Liver (tissue), 9 donors: ENCODE results near the gene ZNF266. TPM values are rescaled to one million over a fixed set of nuclear protein-coding genes. Genes with fewer than 3 reads are reported as not detected.
A peak's percentile ranks its signal among the peaks of the same experiment; 100 is the strongest.

ENCODE experiments used
- DNase-seq: peaks from one replicate; pipeline ENCODE4 v3.0.0-alpha.2; 2017; ENCODE audit warnings: low spot score
- H3K27ac ChIP-seq, 2 donors: one replicate each; pipeline ENCODE4 v1.7.0; 2013; ENCODE audit warnings: inconsistent platforms in 2 of 2, low read length in 2 of 2, control low read depth in 1 of 2, low read depth in 1 of 2, mild to moderate bottlenecking in 1 of 2
- H3K27me3 ChIP-seq, 4 donors: one replicate each; pipeline versions ENCODE4 v1.6.1 to v1.7.0; 2013; ENCODE audit warnings: low read length in 3 of 4, inconsistent platforms in 1 of 4, mild to moderate bottlenecking in 1 of 4, moderate library complexity in 1 of 4; ENCODE audit not compliant: control insufficient read depth in 4 of 4, insufficient read depth in 4 of 4
- H3K36me3 ChIP-seq, 4 donors: one replicate each; pipeline versions ENCODE4 v1.6.1 to v1.7.0; 2013; ENCODE audit warnings: low read length in 3 of 4, mild to moderate bottlenecking in 3 of 4, low read depth in 1 of 4, moderate library complexity in 1 of 4; ENCODE audit not compliant: control insufficient read depth in 4 of 4, insufficient read depth in 3 of 4
- H3K4me1 ChIP-seq, 4 donors: one replicate each; pipeline versions ENCODE4 v1.6.1 to v1.7.0; 2013; ENCODE audit warnings: low read length in 3 of 4, mild to moderate bottlenecking in 3 of 4, moderate library complexity in 1 of 4; ENCODE audit not compliant: control insufficient read depth in 4 of 4, insufficient read depth in 4 of 4
- H3K4me3 ChIP-seq, 3 donors: one replicate each; pipeline versions ENCODE4 v1.6.1 to v1.7.0; 2013; ENCODE audit warnings: low read length in 3 of 3, control low read depth in 1 of 3, low read depth in 1 of 3, mild to moderate bottlenecking in 1 of 3
- H3K9ac ChIP-seq, 2 donors: one replicate each; pipeline ENCODE4 v1.7.0; 2013; ENCODE audit warnings: low read length in 2 of 2, mild to moderate bottlenecking in 2 of 2, moderate library complexity in 2 of 2, control low read depth in 1 of 2, low read depth in 1 of 2
- H3K9me3 ChIP-seq, 4 donors: one replicate each; pipeline versions ENCODE4 v1.6.1 to v1.7.0; 2013; ENCODE audit warnings: low read length in 3 of 4; ENCODE audit not compliant: control insufficient read depth in 4 of 4
- ATF3 ChIP-seq: IDR thresholded peaks from 2 replicates; pipeline ENCODE4 v1.6.1; 2016; ENCODE audit warnings: antibody characterized with exemption
- CTCF ChIP-seq: fragments of 150-350 bp; IDR thresholded peaks from 2 replicates; pipeline ENCODE4 v1.5.1; 2017; ENCODE audit warnings: improper control_type of control experiment, low read depth, low read length; ENCODE audit not compliant: missing input control
- FOXA1 ChIP-seq: IDR thresholded peaks from 2 replicates; pipeline ENCODE4 v1.6.1; 2016; ENCODE audit warnings: antibody characterized with exemption
- FOXA2 ChIP-seq: IDR thresholded peaks from 2 replicates; pipeline ENCODE4 v1.6.1; 2016; ENCODE audit warnings: antibody characterized with exemption
- GABPA ChIP-seq, 2 donors: IDR thresholded peaks in 1 of 2; conservative IDR thresholded peaks in 1 of 2; 2 replicates each; pipeline ENCODE4 v1.6.1; 2016; ENCODE audit warnings: antibody characterized with exemption in 2 of 2, mild to moderate bottlenecking in 1 of 2, moderate library complexity in 1 of 2
- HNF4A ChIP-seq, 2 donors: conservative IDR thresholded peaks; 2 replicates each; pipeline ENCODE4 v1.6.1; 2016; ENCODE audit warnings: antibody characterized with exemption in 2 of 2, mild to moderate bottlenecking in 2 of 2
- HNF4G ChIP-seq: IDR thresholded peaks from 2 replicates; pipeline ENCODE4 v1.6.1; 2016; ENCODE audit warnings: antibody characterized with exemption
- MAX ChIP-seq: IDR thresholded peaks from 2 replicates; pipeline ENCODE4 v1.6.1; 2016; ENCODE audit warnings: antibody characterized with exemption
- NR2F2 ChIP-seq: IDR thresholded peaks from 2 replicates; pipeline ENCODE4 v1.6.1; 2016; ENCODE audit warnings: antibody characterized with exemption
- REST ChIP-seq: IDR thresholded peaks from 2 replicates; pipeline ENCODE4 v1.6.1; 2016; ENCODE audit warnings: antibody characterized with exemption, mild to moderate bottlenecking
- RXRA ChIP-seq, 2 donors: IDR thresholded peaks; 2 replicates each; pipeline ENCODE4 v1.6.1; 2017 to 2018; ENCODE audit warnings: antibody characterized with exemption in 2 of 2, mild to moderate bottlenecking in 1 of 2
- YY1 ChIP-seq: IDR thresholded peaks from 2 replicates; pipeline ENCODE4 v1.6.1; 2016; ENCODE audit warnings: antibody characterized with exemption, mild to moderate bottlenecking
- ZBTB33 ChIP-seq: IDR thresholded peaks from 2 replicates; pipeline ENCODE4 v1.6.1; 2016; ENCODE audit warnings: antibody characterized with exemption
- WGBS: extraction: QIAGEN DNeasy Blood & Tissue Kit; methylation state at CpG from one replicate; pipeline ENCODE4 v1.1.7; 2013; 5-methylcytosine and 5-hydroxymethylcytosine counted together
- polyA plus RNA-seq, 2 donors: library from polyadenylated mRNA; stranded (reverse) in 1 of 2; unstranded in 1 of 2; fragments of 200-250 nt in 1 of 2; fragments of >200 nt in 1 of 2; fragmentation: Nextera tagmentation in 1 of 2; extraction: Ambion mirVana in 1 of 2; gene quantifications; one replicate each; pipeline versions ENCODE4 v1.2.1 to v1.2.3, GENCODE V29; 2013 to 2015
- total RNA-seq, 2 donors: library from RNA; depleted of rRNA; stranded (reverse); fragments of >200 nt; gene quantifications; one replicate each; pipeline ENCODE4 v1.2.3, GENCODE V29; 2014
- donor health status: healthy.
- donor health status: healthy.
- donor health status: healthy.
- donor health status: healthy.
- donor health status: healthy.

ZNF266 gene
- total and polyA plus RNA-seq, 4 donors: 3.2 to 14.1 (median 8.2) TPM

GRCh38 chr19:9406798-9407352, 28.5 kb downstream of the ZNF266 start:
- DNase-seq: peak; percentile 61
- H3K27me3 ChIP-seq: peaks cover 0 to 3% (median 0%) of the 10 kb centered on the region in 4 donors
- WGBS: 6% methylated on average over 39 of the region's 39 CpGs

GRCh38 chr19:9381361-9381785, 54.0 kb downstream of the ZNF266 start:
- no peak overlapping the region for H3K27ac ChIP-seq
- no peak overlapping the region for H3K9ac ChIP-seq
- H3K4me1 ChIP-seq: no peaks in the 10 kb centered on the region
- H3K36me3 ChIP-seq: peaks cover 7 to 65% (median 58%) of the 10 kb centered on the region in 4 donors
- H3K4me3 ChIP-seq: peak overlapping the region in 2 of 3 donors; percentile 63 to 85
- TF ChIP-seq FOXA1 (no peak), HNF4G (no peak), CTCF (no peak), ZBTB33 (no peak), HNF4A (conservative IDR thresholded peaks at IDR 0.05) (no peak), RXRA (IDR thresholded peaks at IDR 0.05) (no peak), MAX (no peak), FOXA2 (no peak), REST (no peak), YY1 (no peak), NR2F2 (no peak), GABPA (IDR thresholded peaks at IDR 0.05 in 1 of 2, conservative IDR thresholded peaks at IDR 0.05 in 1 of 2) (no peak)
- DNase-seq: no peak
- no peaks in the 10 kb centered on the region for H3K27me3 ChIP-seq
- 73% methylated on average over 4 of the region's 4 CpGs for WGBS
- peaks cover 65 to 95% (median 78%) of the 10 kb centered on the region in 4 donors for H3K9me3 ChIP-seq

More at GRCh38 chr19:9406798-9407352, 28.5 kb downstream of the ZNF266 start:
- TF ChIP-seq GABPA (IDR thresholded peaks at IDR 0.05 in 1 of 2, conservative IDR thresholded peaks at IDR 0.05 in 1 of 2) (peak; percentile 61 to 88), ATF3 (no peak)
- Histone ChIP-seq H3K36me3 (peaks cover 0 to 3% (median under 1%) of the 10 kb centered on the region in 4 donors), H3K27ac (no peak overlapping the region), H3K9me3 (peaks cover 34 to 64% (median 46%) of the 10 kb centered on the region in 4 donors), H3K4me1 (no peaks in the 10 kb centered on the region), H3K4me3 (peak overlapping the region; percentile 21 to 52 (median 50)), H3K9ac (no peak overlapping the region)
